IMR-90 (cell line): Measurements from ENCODE around the gene PCED1B. TPM values are rescaled to one million over a fixed set of nuclear protein-coding genes. Genes with fewer than 3 reads are reported as not detected.

ENCODE experiments used
- ATAC-seq: fragments of 200-7000 bp; cut with Tn5 transposase; 2 replicates; pipeline ENCODE4 v1.9.1; 2020; ENCODE audit warnings: low read depth, mild to moderate bottlenecking, moderate library complexity
- BruUV-seq: library from RNA; stranded (reverse); fragments of 400-500 nt; replicated peaks from 2 replicates; lab custom pipeline; 2021; lab: Mats Ljungman, UMichigan
- CTCF ChIA-PET: fragments of 300-600 bp; formaldehyde crosslinking; extraction: SDS; loops from one replicate; lab custom pipeline; 2021; ENCODE audit warnings: antibody characterized with exemption; lab: Yijun Ruan, JAX
- POLR2A ChIA-PET: fragments of 300-600 bp; sonication (Branson Sonifier 250); formaldehyde crosslinking; loops from one replicate; lab custom pipeline; 2022; ENCODE audit warnings: antibody characterized with exemption; ENCODE audit not compliant: unreplicated experiment; lab: Charles Lee
- DNase-seq: peaks from one replicate; pipeline ENCODE4 v3.0.0; 2013
- H2AFZ ChIP-seq: replicated peaks from 2 replicates; pipeline ENCODE3; 2013; ENCODE audit warnings: low read length, mild to moderate bottlenecking; ENCODE audit not compliant: poor library complexity
- H2AK5ac ChIP-seq: 2 replicates; pipeline ENCODE4 v1.6.1; 2013; ENCODE audit warnings: low read depth, low read length, inconsistent platforms
- H2AK9ac ChIP-seq: replicated peaks from 2 replicates; pipeline ENCODE3; 2013; ENCODE audit warnings: mild to moderate bottlenecking, low read depth, low read length, moderate library complexity; ENCODE audit not compliant: poor library complexity
- H2BK120ac ChIP-seq: 2 replicates; pipeline ENCODE4 v1.6.1; 2013; ENCODE audit warnings: low read depth, low read length, inconsistent platforms
- H2BK15ac ChIP-seq: 3 replicates; pipeline ENCODE4 v1.6.1; 2013; ENCODE audit warnings: low read depth, low read length, inconsistent platforms
- H2BK20ac ChIP-seq: 2 replicates; pipeline ENCODE4 v1.6.1; 2013; ENCODE audit warnings: low read depth, mild to moderate bottlenecking, inconsistent platforms, low read length, moderate library complexity
- H2BK5ac ChIP-seq: 2 replicates; pipeline ENCODE4 v1.6.1; 2013; ENCODE audit warnings: mild to moderate bottlenecking, low read depth, low read length, inconsistent platforms; ENCODE audit not compliant: poor library complexity, severe bottlenecking
- H3K14ac ChIP-seq: replicated peaks from 2 replicates; pipeline ENCODE4 v1.6.1; 2013; ENCODE audit warnings: low read depth, low read length, inconsistent platforms
- H3K18ac ChIP-seq: 2 replicates; pipeline ENCODE4 v1.6.1; 2013; ENCODE audit warnings: low read depth, low read length, control low read depth
- H3K23ac ChIP-seq: 2 replicates; pipeline ENCODE4 v1.6.1; 2013; ENCODE audit warnings: low read depth, low read length, inconsistent platforms
- H3K27ac ChIP-seq: 2 replicates; pipeline ENCODE4 v1.5.1; 2013; ENCODE audit warnings: mild to moderate bottlenecking, control low read depth, low read length; ENCODE audit not compliant: insufficient read depth
- H3K27me3 ChIP-seq: 2 replicates; pipeline ENCODE4 v1.6.1; 2013; ENCODE audit warnings: low read length; ENCODE audit not compliant: control insufficient read depth, insufficient read depth
- H3K36me3 ChIP-seq: 2 replicates; pipeline ENCODE4 v1.6.1; 2013; ENCODE audit warnings: low read length, mixed read lengths; ENCODE audit not compliant: control insufficient read depth, insufficient read depth
- H3K4ac ChIP-seq: 2 replicates; pipeline ENCODE4 v1.6.1; 2013; ENCODE audit warnings: low read depth, low read length, inconsistent platforms
- H3K4me1 ChIP-seq: 2 replicates; pipeline ENCODE4 v1.6.1; 2013; ENCODE audit warnings: low read length, mixed read lengths; ENCODE audit not compliant: control insufficient read depth, insufficient read depth
- H3K4me2 ChIP-seq: 2 replicates; pipeline ENCODE4 v1.6.1; 2013; ENCODE audit warnings: low read depth, mild to moderate bottlenecking, control low read depth, low read length, moderate library complexity
- H3K4me3 ChIP-seq: 2 replicates; pipeline ENCODE4 v1.5.1; 2013; ENCODE audit warnings: low read depth, mild to moderate bottlenecking, control low read depth, low read length, moderate library complexity; ENCODE audit not compliant: insufficient read depth
- H3K56ac ChIP-seq: 2 replicates; pipeline ENCODE4 v1.6.1; 2013; ENCODE audit warnings: low read length, inconsistent platforms; ENCODE audit not compliant: insufficient read depth; ENCODE audit errors: extremely low read depth
- H3K79me1 ChIP-seq, 2 experiments: 2 replicates each; pipeline ENCODE4 v1.6.1; 2013; ENCODE audit warnings: low read length in 2 of 2, inconsistent platforms in 1 of 2, low read depth in 1 of 2
- H3K9ac ChIP-seq: 2 replicates; pipeline ENCODE4 v1.6.1; 2013; ENCODE audit warnings: low read depth, low read length, control low read depth
- H3K9me1 ChIP-seq: 2 replicates; pipeline ENCODE4 v1.6.1; 2013; ENCODE audit warnings: low read length, inconsistent platforms; ENCODE audit not compliant: insufficient read depth
- H3K9me3 ChIP-seq: 2 replicates; pipeline ENCODE4 v1.6.1; 2013; ENCODE audit warnings: low read length; ENCODE audit not compliant: control insufficient read depth, insufficient read depth
- H4K20me1 ChIP-seq: 2 replicates; pipeline ENCODE4 v1.6.1; 2013; ENCODE audit warnings: low read length, inconsistent platforms; ENCODE audit not compliant: insufficient read depth
- H4K5ac ChIP-seq: 2 replicates; pipeline ENCODE4 v1.6.1; 2013; ENCODE audit warnings: mild to moderate bottlenecking, low read depth, low read length, control low read depth
- H4K8ac ChIP-seq, 2 experiments: 2 replicates each; pipeline ENCODE4 v1.6.1; 2013; ENCODE audit warnings: low read depth in 2 of 2, low read length in 2 of 2, control low read depth in 1 of 2, inconsistent platforms in 1 of 2
- H4K91ac ChIP-seq: 2 replicates; pipeline ENCODE4 v1.6.1; 2013; ENCODE audit warnings: low read depth, low read length, inconsistent platforms; ENCODE audit not compliant: insufficient read depth
- CEBPB ChIP-seq: IDR thresholded peaks from 2 replicates; pipeline ENCODE4 v1.6.1; 2012; ENCODE audit warnings: low read depth, low read length, improper control_type of control experiment
- CTCF ChIP-seq: conservative IDR thresholded peaks from 2 replicates; pipeline ENCODE4 v1.5.1; 2012; ENCODE audit warnings: mild to moderate bottlenecking, low read depth, low read length, improper control_type of control experiment
- FOS ChIP-seq: fragments of 150-350 bp; IDR thresholded peaks from 2 replicates; pipeline ENCODE4 v1.6.1; 2016; ENCODE audit warnings: low read depth, low read length
- MAFK ChIP-seq: IDR thresholded peaks from 2 replicates; pipeline ENCODE4 v1.6.1; 2012; ENCODE audit warnings: low read depth, low read length, improper control_type of control experiment
- NFE2L2 ChIP-seq: fragments of 150-350 bp; IDR thresholded peaks from 2 replicates; pipeline ENCODE4 v1.6.1; 2016; ENCODE audit warnings: low read depth, mild to moderate bottlenecking, low read length
- POLR2A ChIP-seq: IDR thresholded peaks from 2 replicates; pipeline ENCODE4 v1.6.1; 2012; ENCODE audit warnings: mild to moderate bottlenecking, low read depth, low read length
- RAD21 ChIP-seq: IDR thresholded peaks from 2 replicates; pipeline ENCODE4 v1.6.1; 2012; ENCODE audit warnings: low read length, improper control_type of control experiment
- RCOR1 ChIP-seq: IDR thresholded peaks from 2 replicates; pipeline ENCODE4 v1.6.1; 2012; ENCODE audit warnings: mild to moderate bottlenecking, low read length, improper control_type of control experiment; ENCODE audit not compliant: insufficient replicate concordance
- RFX5 ChIP-seq: IDR thresholded peaks from 2 replicates; pipeline ENCODE4 v1.8.0; 2012; ENCODE audit warnings: low read depth, mild to moderate bottlenecking, low read length, moderate library complexity
- SMC3 ChIP-seq: fragments of 150-350 bp; IDR thresholded peaks from 2 replicates; pipeline ENCODE4 v1.6.1; 2016; ENCODE audit warnings: low read depth, mild to moderate bottlenecking, antibody characterized with exemption, low read length, moderate library complexity
- USF2 ChIP-seq: fragments of 150-350 bp; IDR thresholded peaks from 2 replicates; pipeline ENCODE4 v1.6.1; 2017; ENCODE audit warnings: mild to moderate bottlenecking, antibody characterized with exemption, low read length, low read depth
- WGBS, 2 experiments: methylation state at CpG; one replicate each; pipeline versions ENCODE4 v1.1.5 to v1.1.7; 2013; ENCODE audit warnings: missing lambda C conversion rate in 2 of 2; ENCODE audit not compliant: insufficient read length in 1 of 2; ENCODE audit errors: extremely low coverage in 2 of 2; 5-methylcytosine and 5-hydroxymethylcytosine counted together
- dilution Hi-C: fragments of 300-500 bp; cut with HindIII; formaldehyde crosslinking; loops from one replicate; pipeline ENCODE4 v1.14.3; 2018; ENCODE audit warnings: low sequenced_read_pairs; ENCODE audit not compliant: unreplicated experiment
- in situ Hi-C: fragments of 300-500 bp; cut with MboI; formaldehyde crosslinking; loops from 3 replicates; pipeline ENCODE4 v1.14.3; 2019; ENCODE audit warnings: low sequenced_read_pairs, inconsistent platforms, mixed read lengths
- intact Hi-C: fragments of 100-400 bp; cut with micrococcal nuclease; formaldehyde crosslinking; loops from 2 replicates; pipeline ENCODE4 v1.10.0; 2022
- polyA plus RNA-seq, 3 experiments: library from polyadenylated mRNA; depleted of rRNA; stranded (reverse); fragments of >200 nt; gene quantifications; 2 replicates each; pipeline ENCODE4 v1.2.3, GENCODE V29; 2012; ENCODE audit warnings: low replicate concordance in 1 of 3
- total RNA-seq: library from RNA; depleted of rRNA; stranded (reverse); fragments of >200 nt; gene quantifications from 2 replicates; pipeline ENCODE4 v1.2.3, GENCODE V29; 2012

Gene PCED1B
- total and polyA plus RNA-seq, 2 of the 4 experiments (the other 2 are of a cell fraction) = 0.36 to 2.6 TPM

- Histone ChIP-seq H4K8ac (no peak overlapping the region), H2BK15ac (no peak overlapping the region), H3K23ac (no peak overlapping the region), H3K4me2 (no peak overlapping the region), H4K20me1 (no peaks in the 10 kb centered on the region), H3K79me1 (no peaks in the 10 kb centered on the region), H3K9ac (no peak overlapping the region), H4K91ac (no peak overlapping the region), H3K27ac (no peak overlapping the region), H2AFZ (no peak overlapping the region), H3K4me3 (no peak overlapping the region), H3K4me1 (no peaks in the 10 kb centered on the region), H4K5ac (no peak overlapping the region), H3K9me1 (no peaks in the 10 kb centered on the region), H2BK120ac (no peak overlapping the region), H2AK5ac (no peak overlapping the region), H2BK20ac (no peak overlapping the region), H2BK5ac (no peak overlapping the region), H3K27me3 (no peaks in the 10 kb centered on the region), H3K14ac (no peak overlapping the region), H3K36me3 (no peaks in the 10 kb centered on the region), H3K56ac (no peak overlapping the region), H3K9me3 (no peaks in the 10 kb centered on the region), H3K18ac (no peak overlapping the region), H3K4ac (no peak overlapping the region; the same call in 1 of the 2 replicates), H2AK9ac (no peak overlapping the region)
- dilution Hi-C loops (no loop called here), intact Hi-C loops (no loop called here), in situ Hi-C loops (no loop called here)
- POLR2A ChIA-PET = no interaction called here
- TF ChIP-seq RCOR1 (no peak), FOS (no peak), POLR2A (no peak), RAD21 (no peak), MAFK (no peak), NFE2L2 (no peak), RFX5 (no peak), CEBPB (no peak), SMC3 (no peak), USF2 (no peak), CTCF (no peak)
- WGBS, 2 experiments = no CpG with 5 or more reads among the region's 6 CpGs
- no peak for DNase-seq
- CTCF ChIA-PET = interaction anchor here (0.6 to 0.7 kb wide), 2 partner anchors 81 to 128 kb away, joined by 3 read pairs; no protein-coding TSS in a partner anchor
- ATAC-seq = no peak
- BruUV-seq = no TSS peak
Measured at GRCh38 chr12:47068539-47068938, 10.9 kb upstream of the PCED1B start.
